ENCODE data around the gene PAH.

The PAH gene

GRCh38 chr12:102939059-102939458 is 22.0 kb upstream of the PAH start:
- TF ChIP-seq ZFP3 (CRISPR knock-in tag; IDR thresholded peaks at IDR 0.05) (no peak), CSDC2 (CRISPR knock-in tag; IDR thresholded peaks at IDR 0.05) (no peak), ZFP30 (CRISPR knock-in tag; IDR thresholded peaks at IDR 0.05) (no peak), SNAI2 (CRISPR knock-in tag; IDR thresholded peaks at IDR 0.05) (no peak), ZNF70 (CRISPR knock-in tag; IDR thresholded peaks at IDR 0.05) (no peak), TOX (CRISPR knock-in tag; IDR thresholded peaks at IDR 0.05; ENCODE audit: borderline replicate concordance) (no peak), GLIS3 (CRISPR knock-in tag; IDR thresholded peaks at IDR 0.05) (no peak), ESRRG (CRISPR knock-in tag; IDR thresholded peaks at IDR 0.05) (no peak), POU6F1 (CRISPR knock-in tag; IDR thresholded peaks at IDR 0.05; ENCODE audit: borderline replicate concordance, low read depth) (no peak), ARNTL (CRISPR knock-in tag; IDR thresholded peaks at IDR 0.05; ENCODE audit: borderline replicate concordance, low read depth) (no peak), RARB (CRISPR knock-in tag; IDR thresholded peaks at IDR 0.05) (no peak), ISL1 (CRISPR knock-in tag; IDR thresholded peaks at IDR 0.05) (no peak), ZNF565 (CRISPR knock-in tag; conservative IDR thresholded peaks at IDR 0.05; ENCODE audit: low read depth) (no peak)
- TF ChIP-seq, protein P1, sequence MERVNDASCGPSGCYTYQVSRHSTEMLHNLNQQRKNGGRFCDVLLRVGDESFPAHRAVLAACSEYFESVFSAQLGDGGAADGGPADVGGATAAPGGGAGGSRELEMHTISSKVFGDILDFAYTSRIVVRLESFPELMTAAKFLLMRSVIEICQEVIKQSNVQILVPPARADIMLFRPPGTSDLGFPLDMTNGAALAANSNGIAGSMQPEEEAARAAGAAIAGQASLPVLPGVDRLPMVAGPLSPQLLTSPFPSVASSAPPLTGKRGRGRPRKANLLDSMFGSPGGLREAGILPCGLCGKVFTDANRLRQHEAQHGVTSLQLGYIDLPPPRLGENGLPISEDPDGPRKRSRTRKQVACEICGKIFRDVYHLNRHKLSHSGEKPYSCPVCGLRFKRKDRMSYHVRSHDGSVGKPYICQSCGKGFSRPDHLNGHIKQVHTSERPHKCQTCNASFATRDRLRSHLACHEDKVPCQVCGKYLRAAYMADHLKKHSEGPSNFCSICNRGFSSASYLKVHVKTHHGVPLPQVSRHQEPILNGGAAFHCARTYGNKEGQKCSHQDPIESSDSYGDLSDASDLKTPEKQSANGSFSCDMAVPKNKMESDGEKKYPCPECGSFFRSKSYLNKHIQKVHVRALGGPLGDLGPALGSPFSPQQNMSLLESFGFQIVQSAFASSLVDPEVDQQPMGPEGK (CRISPR knock-in tag; IDR thresholded peaks at IDR 0.05; ENCODE audit: borderline replicate concordance): no peak
- TF ChIP-seq, protein P2, sequence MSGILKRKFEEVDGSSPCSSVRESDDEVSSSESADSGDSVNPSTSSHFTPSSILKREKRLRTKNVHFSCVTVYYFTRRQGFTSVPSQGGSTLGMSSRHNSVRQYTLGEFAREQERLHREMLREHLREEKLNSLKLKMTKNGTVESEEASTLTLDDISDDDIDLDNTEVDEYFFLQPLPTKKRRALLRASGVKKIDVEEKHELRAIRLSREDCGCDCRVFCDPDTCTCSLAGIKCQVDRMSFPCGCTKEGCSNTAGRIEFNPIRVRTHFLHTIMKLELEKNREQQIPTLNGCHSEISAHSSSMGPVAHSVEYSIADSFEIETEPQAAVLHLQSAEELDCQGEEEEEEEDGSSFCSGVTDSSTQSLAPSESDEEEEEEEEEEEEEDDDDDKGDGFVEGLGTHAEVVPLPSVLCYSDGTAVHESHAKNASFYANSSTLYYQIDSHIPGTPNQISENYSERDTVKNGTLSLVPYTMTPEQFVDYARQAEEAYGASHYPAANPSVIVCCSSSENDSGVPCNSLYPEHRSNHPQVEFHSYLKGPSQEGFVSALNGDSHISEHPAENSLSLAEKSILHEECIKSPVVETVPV (CRISPR knock-in tag; IDR thresholded peaks at IDR 0.05): no peak
- TF ChIP-seq, protein P3, sequence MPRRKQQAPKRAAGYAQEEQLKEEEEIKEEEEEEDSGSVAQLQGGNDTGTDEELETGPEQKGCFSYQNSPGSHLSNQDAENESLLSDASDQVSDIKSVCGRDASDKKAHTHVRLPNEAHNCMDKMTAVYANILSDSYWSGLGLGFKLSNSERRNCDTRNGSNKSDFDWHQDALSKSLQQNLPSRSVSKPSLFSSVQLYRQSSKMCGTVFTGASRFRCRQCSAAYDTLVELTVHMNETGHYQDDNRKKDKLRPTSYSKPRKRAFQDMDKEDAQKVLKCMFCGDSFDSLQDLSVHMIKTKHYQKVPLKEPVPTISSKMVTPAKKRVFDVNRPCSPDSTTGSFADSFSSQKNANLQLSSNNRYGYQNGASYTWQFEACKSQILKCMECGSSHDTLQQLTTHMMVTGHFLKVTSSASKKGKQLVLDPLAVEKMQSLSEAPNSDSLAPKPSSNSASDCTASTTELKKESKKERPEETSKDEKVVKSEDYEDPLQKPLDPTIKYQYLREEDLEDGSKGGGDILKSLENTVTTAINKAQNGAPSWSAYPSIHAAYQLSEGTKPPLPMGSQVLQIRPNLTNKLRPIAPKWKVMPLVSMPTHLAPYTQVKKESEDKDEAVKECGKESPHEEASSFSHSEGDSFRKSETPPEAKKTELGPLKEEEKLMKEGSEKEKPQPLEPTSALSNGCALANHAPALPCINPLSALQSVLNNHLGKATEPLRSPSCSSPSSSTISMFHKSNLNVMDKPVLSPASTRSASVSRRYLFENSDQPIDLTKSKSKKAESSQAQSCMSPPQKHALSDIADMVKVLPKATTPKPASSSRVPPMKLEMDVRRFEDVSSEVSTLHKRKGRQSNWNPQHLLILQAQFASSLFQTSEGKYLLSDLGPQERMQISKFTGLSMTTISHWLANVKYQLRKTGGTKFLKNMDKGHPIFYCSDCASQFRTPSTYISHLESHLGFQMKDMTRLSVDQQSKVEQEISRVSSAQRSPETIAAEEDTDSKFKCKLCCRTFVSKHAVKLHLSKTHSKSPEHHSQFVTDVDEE (CRISPR knock-in tag; IDR thresholded peaks at IDR 0.05): no peak
- TF ChIP-seq, protein P4, sequence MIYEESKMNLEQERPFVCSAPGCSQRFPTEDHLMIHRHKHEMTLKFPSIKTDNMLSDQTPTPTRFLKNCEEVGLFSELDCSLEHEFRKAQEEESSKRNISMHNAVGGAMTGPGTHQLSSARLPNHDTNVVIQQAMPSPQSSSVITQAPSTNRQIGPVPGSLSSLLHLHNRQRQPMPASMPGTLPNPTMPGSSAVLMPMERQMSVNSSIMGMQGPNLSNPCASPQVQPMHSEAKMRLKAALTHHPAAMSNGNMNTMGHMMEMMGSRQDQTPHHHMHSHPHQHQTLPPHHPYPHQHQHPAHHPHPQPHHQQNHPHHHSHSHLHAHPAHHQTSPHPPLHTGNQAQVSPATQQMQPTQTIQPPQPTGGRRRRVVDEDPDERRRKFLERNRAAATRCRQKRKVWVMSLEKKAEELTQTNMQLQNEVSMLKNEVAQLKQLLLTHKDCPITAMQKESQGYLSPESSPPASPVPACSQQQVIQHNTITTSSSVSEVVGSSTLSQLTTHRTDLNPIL (CRISPR knock-in tag; IDR thresholded peaks at IDR 0.05; ENCODE audit: low read depth): no peak
- ATAC-seq: no peak

DNA sequence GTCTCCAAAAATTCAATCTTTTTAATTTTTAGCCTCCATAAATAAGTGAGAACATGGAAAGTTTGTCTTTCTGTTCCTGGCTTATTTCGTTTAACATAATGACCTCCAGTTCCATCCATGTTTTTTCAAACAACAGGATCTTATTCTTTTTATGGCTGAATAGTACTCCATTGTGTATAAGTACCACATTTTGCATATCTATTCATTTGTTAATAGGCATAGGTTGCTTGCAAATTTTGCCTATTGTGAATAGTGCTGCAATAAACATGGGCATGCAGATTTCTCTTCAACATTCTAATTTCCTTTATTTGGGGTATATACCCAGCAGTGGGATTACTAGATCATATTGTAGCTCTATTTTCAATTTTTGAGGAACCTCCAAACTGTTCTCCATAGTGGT is 16.1 kb upstream of the PAH start:
- TF ChIP-seq CSDC2 (CRISPR knock-in tag; IDR thresholded peaks at IDR 0.05) (no peak), ZC3H10 (CRISPR knock-in tag; IDR thresholded peaks at IDR 0.05) (no peak), ZNF565 (CRISPR knock-in tag; conservative IDR thresholded peaks at IDR 0.05; ENCODE audit: low read depth) (no peak), ZNF70 (CRISPR knock-in tag; IDR thresholded peaks at IDR 0.05) (no peak), TCF4 (CRISPR knock-in tag; IDR thresholded peaks at IDR 0.05; ENCODE audit: borderline replicate concordance) (no peak), GLIS3 (CRISPR knock-in tag; IDR thresholded peaks at IDR 0.05) (no peak), PPARA (CRISPR knock-in tag; IDR thresholded peaks at IDR 0.05; ENCODE audit: borderline replicate concordance) (no peak), BACH2 (CRISPR knock-in tag; IDR thresholded peaks at IDR 0.05; ENCODE audit: borderline replicate concordance) (no peak), SNAI2 (CRISPR knock-in tag; IDR thresholded peaks at IDR 0.05) (no peak)
- TF ChIP-seq, protein P2 (CRISPR knock-in tag; IDR thresholded peaks at IDR 0.05): no peak
- ATAC-seq: no peak
